ENCODE results near the gene AOC2. TPM values are rescaled to one million over a fixed set of nuclear protein-coding genes. Genes with fewer than 3 reads are reported as not detected.

Gene AOC2
- total and polyA plus RNA-seq, 2 of the 13 experiments (the other 11 are each of a cell fraction or from before 2014, with no cell fraction given) = 1.2 to 3.3 TPM

GRCh38 chr17:42866631-42867575 is 22.5 kb downstream of the AOC2 start (continued):
- no peak for TF ChIP-seq ZBTB14 (CRISPR knock-in tag; IDR thresholded peaks at IDR 0.05)
- no peak for TF ChIP-seq ZNF780A (CRISPR knock-in tag; IDR thresholded peaks at IDR 0.05)
- TF ChIP-seq NONO (IDR thresholded peaks at IDR 0.05) = no peak
- peak; percentile 53; the same call in 1 of the 2 replicates for TF ChIP-seq NONO (CRISPR knock-in tag; conservative IDR thresholded peaks at IDR 0.05)
- no peak for TF ChIP-seq HNRNPH1 (optimal IDR thresholded peaks at IDR 0.05; ENCODE audit: low read depth, low read length)
- no peak for TF ChIP-seq HNRNPK (IDR thresholded peaks at IDR 0.05; ENCODE audit: low read depth, low read length, poor library complexity, severe bottlenecking)
- TF ChIP-seq HOMEZ (CRISPR knock-in tag; IDR thresholded peaks at IDR 0.05; ENCODE audit: low read depth) = no peak; the same call in 1 of the 2 replicates
- no peak for TF ChIP-seq MAZ (IDR thresholded peaks at IDR 0.05; ENCODE audit: borderline replicate concordance, low read depth, low read length)
- no peak for TF ChIP-seq MAZ (CRISPR knock-in tag; IDR thresholded peaks at IDR 0.05; ENCODE audit: low read depth)
- TF ChIP-seq SIN3A (IDR thresholded peaks at IDR 0.05; ENCODE audit: borderline replicate concordance, low read depth, low read length) = no peak
- TF ChIP-seq ZNF207 (IDR thresholded peaks at IDR 0.05; ENCODE audit: borderline replicate concordance) = no peak
- no peak; the same call in 1 of the 2 replicates for TF ChIP-seq ZNF704 (CRISPR knock-in tag; IDR thresholded peaks at IDR 0.05; ENCODE audit: borderline replicate concordance)
- TF ChIP-seq MTA1 (CRISPR knock-in tag; IDR thresholded peaks at IDR 0.05; ENCODE audit: borderline replicate concordance) = peak; percentile 67
- no peak for TF ChIP-seq HINFP (CRISPR knock-in tag; IDR thresholded peaks at IDR 0.05; ENCODE audit: low read depth)
- TF ChIP-seq THAP9 (CRISPR knock-in tag; IDR thresholded peaks at IDR 0.05; ENCODE audit: borderline replicate concordance) = no peak
- no peak for TF ChIP-seq TMF1 (CRISPR knock-in tag; IDR thresholded peaks at IDR 0.05; ENCODE audit: low read depth)
- no peak for TF ChIP-seq ZNF432 (CRISPR knock-in tag; IDR thresholded peaks at IDR 0.05; ENCODE audit: borderline replicate concordance)
- no peak for TF ChIP-seq NRL (CRISPR knock-in tag; IDR thresholded peaks at IDR 0.05; ENCODE audit: borderline replicate concordance)
- no peak for TF ChIP-seq ZNF615 (CRISPR knock-in tag; IDR thresholded peaks at IDR 0.05; ENCODE audit: borderline replicate concordance)

Data from HepG2 (cell line).